Islet precursor cell (in vitro differentiated cells): ENCODE measurements around the gene PLA2G6.

Experiments used
- DNase-seq: peaks from one replicate; pipeline ENCODE4 v3.0.0-alpha.2; 2018

The PLA2G6 gene

DNA sequence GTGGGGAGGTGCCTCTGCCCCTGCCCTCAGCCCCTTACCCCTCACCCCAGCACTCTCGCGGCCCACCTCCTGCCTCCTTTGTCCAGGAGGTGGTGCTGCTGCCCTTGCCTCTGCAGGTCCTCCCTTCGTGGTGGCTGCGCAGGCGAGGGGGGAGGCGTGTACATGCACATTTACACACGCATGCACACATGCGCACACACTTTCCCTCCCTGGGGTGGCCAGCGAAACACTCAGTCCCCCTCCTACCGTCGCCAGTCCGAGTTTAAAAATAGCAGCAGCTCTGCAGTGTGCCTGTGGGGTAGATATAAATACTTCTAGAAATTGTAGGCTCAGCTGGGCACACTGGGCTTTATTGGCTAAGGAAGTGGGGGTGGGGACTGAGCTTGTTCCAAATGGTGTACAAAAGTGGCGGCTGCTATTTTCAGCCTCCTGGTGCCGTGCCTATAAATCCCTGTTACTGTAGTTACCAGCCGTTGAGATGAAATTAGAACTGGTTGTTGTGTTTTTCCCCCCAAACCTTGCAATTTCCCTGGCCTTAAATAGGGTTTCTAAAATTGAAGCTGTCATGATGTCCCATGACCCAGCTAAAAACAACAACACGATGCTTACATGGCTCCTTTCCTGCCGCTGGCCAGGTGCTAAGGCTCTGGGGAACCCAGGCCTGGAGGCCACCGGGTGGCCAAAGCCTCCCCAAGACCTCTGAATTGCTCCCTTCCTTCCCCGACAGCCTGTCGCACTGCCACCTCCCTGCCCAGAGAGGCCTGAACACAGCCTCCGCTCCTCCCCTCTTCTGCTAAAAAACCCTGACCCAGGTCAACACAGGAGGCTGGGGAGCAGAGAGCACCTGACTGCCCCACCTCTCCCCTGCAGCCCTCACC is 112.0 kb downstream of the PLA2G6 start:
- no peak for DNase-seq

DNA sequence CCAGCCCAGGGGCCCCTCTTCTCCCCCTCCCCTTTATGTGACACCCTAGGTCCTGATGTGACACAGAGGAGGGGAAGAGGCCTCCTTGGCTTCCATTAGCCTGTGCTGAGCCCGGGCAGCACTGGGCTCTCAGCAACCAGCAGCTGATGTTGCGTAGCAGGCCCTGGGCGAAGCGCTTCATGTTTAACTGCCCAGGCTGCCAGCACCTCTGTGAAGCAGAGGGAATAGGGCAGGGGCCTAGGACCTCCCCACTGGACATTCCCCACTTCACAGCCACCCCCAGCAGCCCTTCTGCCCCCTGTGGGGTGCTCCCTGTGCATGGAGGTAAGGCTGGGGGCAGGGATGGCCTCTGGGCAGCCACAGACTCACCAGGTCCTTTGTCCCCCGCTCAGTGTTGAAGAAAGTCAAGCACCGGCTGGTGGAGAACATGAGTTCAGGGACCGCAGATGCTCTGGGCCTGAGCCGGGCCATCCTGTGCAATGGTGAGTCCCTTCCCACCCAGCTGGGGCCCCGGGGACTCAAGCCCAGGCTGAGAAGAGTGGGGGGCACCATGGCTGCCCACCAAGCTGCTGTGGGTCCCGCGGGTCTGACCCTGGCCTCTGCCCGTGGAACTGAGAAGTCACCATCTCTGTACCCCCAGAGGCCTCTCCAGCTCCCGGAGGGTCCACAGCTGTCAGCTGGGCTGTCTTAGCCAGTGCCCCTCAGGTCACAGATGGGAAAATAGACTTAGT is 112.8 kb downstream of the PLA2G6 start:
- no peak for DNase-seq

DNA sequence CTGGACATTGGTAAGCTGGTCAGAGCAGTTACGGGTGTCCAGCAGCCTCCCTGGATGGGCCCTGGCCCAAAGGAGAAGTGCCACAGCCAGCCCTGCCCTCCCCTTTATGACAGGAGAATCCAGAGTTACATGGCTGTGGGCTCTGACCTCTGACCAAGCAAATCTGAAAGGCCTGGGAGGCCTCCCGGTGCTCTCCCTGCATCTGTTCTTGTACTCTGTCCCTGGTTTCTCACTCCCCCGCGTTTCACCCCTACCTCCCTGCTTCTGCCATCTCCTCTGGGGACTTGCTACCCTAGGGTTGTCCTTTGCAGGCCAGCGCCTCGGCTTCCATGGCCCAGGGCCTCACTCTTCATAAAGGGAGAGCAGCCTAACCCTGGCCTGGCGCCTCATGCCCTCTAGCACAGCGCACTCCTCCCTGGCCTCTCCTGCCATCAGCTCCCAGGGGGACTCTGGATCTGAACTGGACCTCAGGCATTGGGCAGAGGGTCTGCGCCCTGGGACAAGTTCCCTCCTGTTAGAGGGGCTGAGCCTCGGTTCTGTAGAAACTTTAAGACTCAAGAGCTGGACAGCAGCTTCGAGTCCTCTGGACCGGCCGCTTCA is 113.8 kb downstream of the PLA2G6 start:
- DNase-seq, result no peak

DNA sequence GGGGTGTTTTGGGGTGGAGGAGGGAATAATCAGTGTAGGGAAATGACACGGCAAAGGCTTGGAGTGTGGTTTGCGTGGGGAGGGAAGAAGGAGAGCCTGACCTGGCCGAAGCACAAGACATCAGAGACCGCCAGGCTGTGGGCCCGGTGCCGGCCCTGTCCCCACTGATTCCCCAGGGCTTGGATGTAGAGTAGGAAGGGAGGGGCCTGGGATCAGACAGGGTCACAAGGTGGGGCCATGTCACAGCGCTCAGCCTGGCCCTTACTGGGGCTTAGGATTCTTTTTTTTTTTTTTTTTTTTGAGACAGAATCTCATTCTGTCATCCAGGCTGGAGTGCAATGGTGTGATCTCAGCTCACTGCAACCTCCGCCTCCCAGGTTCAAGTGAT is 114.6 kb downstream of the PLA2G6 start:
- no peak for DNase-seq

DNA sequence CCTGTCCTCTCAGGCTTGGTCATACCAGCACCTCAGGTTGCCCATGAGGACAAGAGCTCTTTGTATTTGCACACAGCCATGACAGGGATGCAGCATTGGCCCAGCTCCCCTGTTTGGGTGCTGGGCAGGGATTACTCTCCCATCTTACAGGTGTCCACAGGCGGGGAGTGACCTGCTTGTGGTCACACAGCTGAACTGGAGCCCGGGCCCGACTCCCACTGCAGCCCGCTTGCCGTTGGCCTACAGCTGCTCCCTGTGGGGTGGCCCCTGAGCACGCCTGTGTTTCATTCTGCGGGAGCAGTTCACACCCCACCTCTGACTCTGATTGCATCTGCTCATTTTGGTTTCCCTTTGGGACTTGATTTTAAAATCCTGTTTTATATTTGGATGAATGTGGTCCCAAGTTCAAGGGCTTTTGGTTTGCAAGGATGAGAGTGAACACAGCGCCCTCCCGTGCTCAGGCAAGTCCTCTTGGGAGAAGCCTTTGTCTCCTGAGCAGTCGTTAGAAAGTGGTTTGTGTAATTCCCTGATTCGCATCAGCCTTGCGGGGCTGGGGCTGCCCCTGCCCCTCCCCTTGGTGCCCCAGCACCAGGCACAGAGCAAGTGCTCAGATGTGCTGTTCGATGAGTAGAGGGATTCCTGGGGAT is 115.1 kb downstream of the PLA2G6 start:
- no peak for DNase-seq

DNA sequence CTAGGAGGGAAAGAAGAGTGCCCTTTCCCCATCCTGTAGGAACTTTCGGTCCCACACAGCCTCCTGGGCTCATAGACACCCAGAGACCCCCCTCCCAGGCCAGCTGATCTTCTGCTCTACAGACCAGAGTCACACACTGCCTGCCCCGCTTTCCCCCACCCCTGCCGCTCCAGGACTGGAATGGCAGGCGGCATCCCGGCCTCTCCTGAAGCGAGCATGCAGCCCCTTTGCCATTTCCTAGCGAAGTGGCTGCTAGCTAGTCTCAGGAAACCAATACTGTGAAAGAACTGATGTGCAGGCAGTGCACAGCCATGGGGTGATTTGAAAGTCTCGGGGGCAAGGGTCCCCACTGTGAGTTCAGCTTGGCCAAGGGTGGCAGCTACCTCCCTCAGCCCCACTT is 116.1 kb downstream of the PLA2G6 start:
- DNase-seq, result no peak

DNA sequence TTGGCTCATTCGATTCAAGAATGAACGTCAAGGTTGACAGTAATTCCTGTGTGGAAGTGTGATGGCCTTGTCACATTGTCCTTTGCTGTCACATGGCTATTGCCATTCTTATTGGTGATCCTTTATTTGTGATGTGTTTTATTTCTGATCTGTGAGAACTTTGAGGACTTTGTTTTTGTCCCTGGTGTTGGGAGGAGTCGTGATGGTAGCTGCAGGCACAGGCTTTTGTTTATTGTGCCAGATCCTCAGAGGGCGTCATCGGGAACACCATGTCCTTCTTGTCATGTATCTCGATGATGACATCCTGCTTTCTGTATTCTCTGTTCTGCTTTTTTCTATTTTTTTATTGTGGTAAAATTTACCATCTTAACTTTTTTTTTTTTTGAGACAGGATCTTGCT is 118.8 kb downstream of the PLA2G6 start:
- no peak for DNase-seq
